Measurements from ENCODE around the gene ATP9B. TPM values are rescaled to one million over a fixed set of nuclear protein-coding genes. Genes with fewer than 3 reads are reported as not detected.
"Not testable (repeated sequence)": the region's sequence is repeated elsewhere in the genome, so short reads cannot be mapped to it uniquely, and the experiment has no call there.

The ATP9B gene
- total RNA-seq, 1 experiment from 2014 or later = 11.7 TPM

- DNase-seq (ENCODE audit: low read depth) = no peak
Measured at GRCh38 chr18:79241755-79242154, 172.6 kb downstream of the ATP9B start.

- DNase-seq (ENCODE audit: low read depth) = no peak
Measured at GRCh38 chr18:79242246-79242645, 173.1 kb downstream of the ATP9B start.

- DNase-seq (ENCODE audit: low read depth) = no peak
Measured at GRCh38 chr18:79245517-79246001, 176.4 kb downstream of the ATP9B start.

GRCh38 chr18:79246309-79247108 is 177.3 kb downstream of the ATP9B start:
- no peak for DNase-seq (ENCODE audit: low read depth)

GRCh38 chr18:79248495-79249060 is 179.4 kb downstream of the ATP9B start:
- no peak for DNase-seq (ENCODE audit: low read depth)

- DNase-seq (ENCODE audit: low read depth) = no peak
Measured at GRCh38 chr18:79250301-79250981, 181.2 kb downstream of the ATP9B start.

GRCh38 chr18:79251021-79251420 is 181.8 kb downstream of the ATP9B start:
- no peak for DNase-seq (ENCODE audit: low read depth)

GRCh38 chr18:79252904-79253633 is 183.9 kb downstream of the ATP9B start:
- DNase-seq (ENCODE audit: low read depth) = no peak

- DNase-seq (ENCODE audit: low read depth) = no peak
Measured at GRCh38 chr18:79257480-79257879, 188.3 kb downstream of the ATP9B start.

GRCh38 chr18:79258447-79258846 is 189.3 kb downstream of the ATP9B start:
- no peak for DNase-seq (ENCODE audit: low read depth)

GRCh38 chr18:79259218-79259617 is 190.0 kb downstream of the ATP9B start:
- DNase-seq (ENCODE audit: low read depth) = no peak

- no peak for DNase-seq (ENCODE audit: low read depth)
Measured at GRCh38 chr18:79260023-79260422, 190.8 kb downstream of the ATP9B start.

GRCh38 chr18:79260510-79260909 is 191.3 kb downstream of the ATP9B start:
- DNase-seq (ENCODE audit: low read depth) = no peak

- not testable (repeated sequence) for DNase-seq (ENCODE audit: low read depth)
Measured at GRCh38 chr18:79265068-79265467, 195.9 kb downstream of the ATP9B start.

- not testable (repeated sequence) for DNase-seq (ENCODE audit: low read depth)
Measured at GRCh38 chr18:79271812-79272211, 202.6 kb downstream of the ATP9B start.

GRCh38 chr18:79272916-79273315 is 203.7 kb downstream of the ATP9B start:
- no peak for DNase-seq (ENCODE audit: low read depth)

GRCh38 chr18:79274823-79275222 is 205.6 kb downstream of the ATP9B start:
- DNase-seq (ENCODE audit: low read depth) = no peak

- DNase-seq (ENCODE audit: low read depth) = no peak
Measured at GRCh38 chr18:79275461-79275860, 206.3 kb downstream of the ATP9B start.

GRCh38 chr18:79275992-79276391 is 206.8 kb downstream of the ATP9B start:
- DNase-seq (ENCODE audit: low read depth) = peak; percentile 13

- no peak for DNase-seq (ENCODE audit: low read depth)
Measured at GRCh38 chr18:79278896-79279295, 209.7 kb downstream of the ATP9B start.

- no peak for DNase-seq (ENCODE audit: low read depth)
Measured at GRCh38 chr18:79283131-79283810, 214.1 kb downstream of the ATP9B start.
